Sigmoid colon (tissue), 7 donors: ENCODE results near the gene MYRF. TPM values are rescaled to one million over a fixed set of nuclear protein-coding genes. Genes with fewer than 3 reads are reported as not detected.

ENCODE experiments used
- DNase-seq: peaks from one replicate; pipeline ENCODE4 v3.0.0-alpha.2; 2019
- H3K27ac ChIP-seq, 4 donors: fragments of 200-600 bp; sonication (generic); one replicate each; pipeline ENCODE4 v1.5.1; 2016 to 2019; ENCODE audit warnings: mild to moderate bottlenecking in 1 of 4
- H3K27me3 ChIP-seq, 3 donors: fragments of 200-600 bp; sonication (generic); one replicate each; pipeline ENCODE4 v1.5.1; 2019; ENCODE audit warnings: mild to moderate bottlenecking in 1 of 3
- H3K36me3 ChIP-seq, 4 donors: fragments of 200-600 bp; sonication (generic); one replicate each; pipeline ENCODE4 v1.5.1; 2016 to 2019
- H3K4me1 ChIP-seq, 4 donors: fragments of 200-600 bp; sonication (generic); one replicate each; pipeline ENCODE4 v1.5.1; 2017 to 2019
- H3K4me3 ChIP-seq, 4 donors: fragments of 200-600 bp; sonication (generic); one replicate each; pipeline ENCODE4 v1.5.1; 2017 to 2019; ENCODE audit warnings: mild to moderate bottlenecking in 2 of 4, moderate library complexity in 1 of 4
- H3K9me3 ChIP-seq, 4 donors: fragments of 200-600 bp in 3 of 4; sonication (generic) in 3 of 4; one replicate each; pipeline versions ENCODE4 v1.5.1 to v1.6.1; 2013 to 2019
- CTCF ChIP-seq, 4 experiments: fragments of 450-650 bp in 3 of 4; fragments of 200-600 bp in 1 of 4; IDR thresholded peaks; one replicate each; pipeline ENCODE4 v1.5.1; 2016 to 2019; ENCODE audit warnings: antibody characterized with exemption in 4 of 4, mild to moderate bottlenecking in 3 of 4, moderate library complexity in 2 of 4
- EP300 ChIP-seq, 4 donors: sonication (generic); formaldehyde crosslinking; IDR thresholded peaks; one replicate each; pipeline ENCODE4 v1.6.1; 2017; ENCODE audit warnings: antibody characterized with exemption in 4 of 4
- POLR2A ChIP-seq, 2 donors: fragments of 450-650 bp; IDR thresholded peaks; one replicate each; pipeline ENCODE4 v1.6.1; 2016; ENCODE audit warnings: antibody characterized with exemption in 2 of 2, mild to moderate bottlenecking in 2 of 2, moderate library complexity in 2 of 2
- POLR2AphosphoS5 ChIP-seq, 4 donors: sonication (generic); formaldehyde crosslinking; IDR thresholded peaks; one replicate each; pipeline ENCODE4 v1.6.1; 2017; ENCODE audit warnings: antibody characterized with exemption in 4 of 4
- WGBS, 2 donors: extraction: QIAGEN DNeasy Blood & Tissue Kit; methylation state at CpG; one replicate each; pipeline ENCODE4 v1.1.7; 2013; 5-methylcytosine and 5-hydroxymethylcytosine counted together
- intact Hi-C: fragments of 100-400 bp; cut with DNase I; formaldehyde crosslinking; loops from one replicate; pipeline ENCODE4 v1.15.1; 2023
- polyA plus RNA-seq, 3 donors: library from polyadenylated mRNA; stranded (reverse); fragments of 200-250 nt; gene quantifications; one replicate each; pipeline ENCODE4 v1.2.3, GENCODE V29; 2013
- total RNA-seq, 4 donors: library from RNA; depleted of rRNA; stranded (reverse); fragments of >200 nt; gene quantifications; one replicate each; pipeline ENCODE4 v1.1.0, GENCODE V29; 2016
- donor health status: healthy with polysubstance abuse.
- donor health status: Bipolar disorder and iron deficiency.
- donor health status: healthy.

The MYRF gene
- total and polyA plus RNA-seq, 7 donors, result under 0.01 to 6.4 (median 0.66) TPM

- Histone ChIP-seq H3K4me1 (no peaks in the 10 kb centered on the region), H3K4me3 (no peak overlapping the region), H3K27ac (no peak overlapping the region), H3K36me3 (peaks cover 0 to 83% (median 4%) of the 10 kb centered on the region in 4 donors), H3K9me3 (no peaks in the 10 kb centered on the region), H3K27me3 (no peaks in the 10 kb centered on the region)
- WGBS, 2 donors, result 89 to 95% methylated on average over 1 of the region's 1 CpG
- no peak for TF ChIP-seq POLR2A (IDR thresholded peaks at IDR 0.05)
- no peak for TF ChIP-seq CTCF (IDR thresholded peaks at IDR 0.05)
- no peak for TF ChIP-seq EP300 (IDR thresholded peaks at IDR 0.05)
- no peak for TF ChIP-seq POLR2AphosphoS5 (IDR thresholded peaks at IDR 0.05)
- intact Hi-C loops, result no loop called here
- DNase-seq, result no peak
Observed at GRCh38 chr11:61805146-61805545, 52.7 kb downstream of the MYRF start.

DNA sequence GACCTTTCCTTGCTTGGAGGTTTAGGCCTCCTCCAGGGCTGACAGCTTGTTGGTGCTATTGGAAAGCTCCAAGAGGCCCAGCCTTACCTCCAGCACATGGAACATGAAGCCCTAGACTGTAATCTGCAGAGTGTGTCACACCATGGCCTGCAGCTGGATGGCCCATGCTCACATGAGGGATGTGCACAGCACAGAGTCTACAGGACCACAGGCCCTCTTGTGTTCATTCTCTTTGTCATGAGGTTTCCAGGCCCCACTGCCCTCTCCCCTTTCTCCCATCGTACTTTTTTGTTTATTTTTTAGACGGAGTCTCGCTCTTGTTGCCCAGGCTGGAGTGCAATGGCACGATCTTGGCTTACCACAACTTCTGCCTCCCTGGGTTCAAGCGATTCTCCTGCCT is 54.3 kb downstream of the MYRF start:
- peaks cover 0 to 96% (median 7%) of the 10 kb centered on the region in 4 donors for H3K36me3 ChIP-seq
- no peaks in the 10 kb centered on the region for H3K4me1 ChIP-seq
- TF ChIP-seq POLR2A (IDR thresholded peaks at IDR 0.05) (no peak), CTCF (IDR thresholded peaks at IDR 0.05) (no peak), POLR2AphosphoS5 (IDR thresholded peaks at IDR 0.05) (no peak), EP300 (IDR thresholded peaks at IDR 0.05) (no peak)
- WGBS, 2 donors, result 94 to 95% methylated on average over 5 of the region's 5 CpGs
- H3K27ac ChIP-seq, result no peak overlapping the region
- no peaks in the 10 kb centered on the region for H3K27me3 ChIP-seq
- intact Hi-C loops, result no loop called here
- no peak overlapping the region for H3K4me3 ChIP-seq
- no peaks in the 10 kb centered on the region for H3K9me3 ChIP-seq
- DNase-seq, result no peak

DNA sequence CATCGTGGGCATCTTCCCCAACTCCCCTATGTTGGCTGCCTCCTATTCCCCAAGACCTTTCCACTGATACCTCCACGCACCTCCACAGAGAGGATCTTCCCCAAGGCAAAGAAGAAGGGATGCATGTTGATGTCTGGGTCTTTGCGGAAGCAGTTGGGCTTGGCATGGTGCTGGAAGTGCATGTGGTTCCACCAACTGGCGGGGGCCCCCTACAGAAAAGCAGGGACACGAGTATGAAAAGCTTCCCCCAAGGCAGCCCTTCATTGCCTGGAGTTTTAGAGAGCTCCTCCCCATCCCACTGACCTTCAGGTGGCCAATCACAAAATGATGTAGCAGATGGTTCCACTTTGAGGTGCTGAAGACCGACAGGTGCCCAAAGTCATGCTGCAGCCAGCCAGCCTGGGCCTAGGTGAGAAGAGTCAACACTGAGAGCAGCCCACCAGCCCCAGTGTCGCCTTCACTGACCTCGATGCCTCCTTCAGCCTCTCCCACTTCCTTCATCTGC is 58.3 kb downstream of the MYRF start:
- Histone ChIP-seq H3K27me3 (no peaks in the 10 kb centered on the region), H3K27ac (no peak overlapping the region), H3K4me3 (no peak overlapping the region), H3K36me3 (peaks cover 0 to 68% (median 6%) of the 10 kb centered on the region in 4 donors), H3K9me3 (no peaks in the 10 kb centered on the region), H3K4me1 (peaks cover 0 to 5% (median 4%) of the 10 kb centered on the region in 4 donors)
- no peak for DNase-seq
- TF ChIP-seq POLR2AphosphoS5 (IDR thresholded peaks at IDR 0.05) (no peak), POLR2A (IDR thresholded peaks at IDR 0.05) (no peak), EP300 (IDR thresholded peaks at IDR 0.05) (no peak), CTCF (IDR thresholded peaks at IDR 0.05) (no peak)
- intact Hi-C loops, result no loop called here
- 93 to 96% methylated on average over 8 of the region's 8 CpGs for WGBS, 2 donors

DNA sequence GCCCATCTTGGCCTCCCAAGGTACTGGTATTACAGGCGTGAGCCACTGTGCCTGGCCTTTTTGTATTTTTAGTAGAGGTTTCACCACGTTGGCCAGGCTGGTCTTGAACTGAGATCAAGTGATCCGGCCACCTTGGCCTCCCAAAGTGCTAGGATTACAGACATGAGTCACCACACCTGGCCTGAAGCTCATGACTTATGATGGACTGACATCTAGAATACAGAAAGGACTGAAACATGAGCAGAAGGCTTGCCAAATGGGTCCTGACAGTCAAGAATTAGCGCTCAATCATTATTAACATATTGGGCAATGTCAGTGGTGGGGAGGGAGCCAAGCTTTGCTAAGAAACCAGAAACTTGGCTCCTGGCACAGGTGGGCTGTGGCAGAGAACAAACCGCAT is 59.4 kb downstream of the MYRF start:
- Histone ChIP-seq H3K27ac (no peak overlapping the region), H3K4me1 (peaks cover 0 to 15% (median 10%) of the 10 kb centered on the region in 4 donors), H3K9me3 (no peaks in the 10 kb centered on the region), H3K4me3 (no peak overlapping the region), H3K36me3 (peaks cover 0 to 60% (median 6%) of the 10 kb centered on the region in 4 donors), H3K27me3 (no peaks in the 10 kb centered on the region)
- intact Hi-C loops, result no loop called here
- no peak for DNase-seq
- WGBS, 2 donors, result 94 to 95% methylated on average over 5 of the region's 5 CpGs
- TF ChIP-seq EP300 (IDR thresholded peaks at IDR 0.05) (no peak), POLR2AphosphoS5 (IDR thresholded peaks at IDR 0.05) (no peak), CTCF (IDR thresholded peaks at IDR 0.05) (no peak), POLR2A (IDR thresholded peaks at IDR 0.05) (no peak)
